ENCODE measurements around the gene SIX3.

Gene SIX3

DNA sequence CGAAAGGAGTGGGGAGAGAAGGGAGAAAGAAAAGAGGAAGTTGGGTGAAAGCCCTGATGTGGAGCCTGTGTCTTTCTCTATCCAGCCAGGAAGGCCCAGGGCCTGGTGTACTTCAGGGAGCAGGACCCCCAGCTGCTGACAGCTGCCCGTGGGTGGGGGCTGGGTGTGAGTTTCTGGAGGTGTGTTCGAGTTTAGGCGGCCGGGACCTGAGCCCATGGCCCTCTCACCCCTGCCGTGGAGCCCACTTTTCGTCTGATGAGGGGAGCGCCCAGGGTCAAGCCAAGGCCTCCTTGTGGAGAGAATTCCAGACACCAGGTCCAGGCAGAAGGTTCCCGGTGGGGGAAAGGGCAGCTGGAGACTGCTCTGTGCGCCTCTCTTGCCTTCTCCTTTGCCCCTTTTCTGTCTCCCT, 2.2 kb downstream of the SIX3 start:
- no peak for DNase-seq (ENCODE audit: low read depth)
- no peak overlapping the region for H3K4me3 ChIP-seq (ENCODE audit: low read length)
- TF ChIP-seq, protein P1, sequence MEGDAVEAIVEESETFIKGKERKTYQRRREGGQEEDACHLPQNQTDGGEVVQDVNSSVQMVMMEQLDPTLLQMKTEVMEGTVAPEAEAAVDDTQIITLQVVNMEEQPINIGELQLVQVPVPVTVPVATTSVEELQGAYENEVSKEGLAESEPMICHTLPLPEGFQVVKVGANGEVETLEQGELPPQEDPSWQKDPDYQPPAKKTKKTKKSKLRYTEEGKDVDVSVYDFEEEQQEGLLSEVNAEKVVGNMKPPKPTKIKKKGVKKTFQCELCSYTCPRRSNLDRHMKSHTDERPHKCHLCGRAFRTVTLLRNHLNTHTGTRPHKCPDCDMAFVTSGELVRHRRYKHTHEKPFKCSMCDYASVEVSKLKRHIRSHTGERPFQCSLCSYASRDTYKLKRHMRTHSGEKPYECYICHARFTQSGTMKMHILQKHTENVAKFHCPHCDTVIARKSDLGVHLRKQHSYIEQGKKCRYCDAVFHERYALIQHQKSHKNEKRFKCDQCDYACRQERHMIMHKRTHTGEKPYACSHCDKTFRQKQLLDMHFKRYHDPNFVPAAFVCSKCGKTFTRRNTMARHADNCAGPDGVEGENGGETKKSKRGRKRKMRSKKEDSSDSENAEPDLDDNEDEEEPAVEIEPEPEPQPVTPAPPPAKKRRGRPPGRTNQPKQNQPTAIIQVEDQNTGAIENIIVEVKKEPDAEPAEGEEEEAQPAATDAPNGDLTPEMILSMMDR (IDR thresholded peaks at IDR 0.05; ENCODE audit: insufficient read depth, low read depth, low read length, missing control alignments) = no peak

GRCh38 chr2:44944102-44944951, 2.8 kb downstream of the SIX3 start:
- TF ChIP-seq, protein P1 (IDR thresholded peaks at IDR 0.05; ENCODE audit: insufficient read depth, low read depth, low read length, missing control alignments) = no peak
- DNase-seq (ENCODE audit: low read depth) = no peak
- H3K4me3 ChIP-seq (ENCODE audit: low read length) = no peak overlapping the region

DNA sequence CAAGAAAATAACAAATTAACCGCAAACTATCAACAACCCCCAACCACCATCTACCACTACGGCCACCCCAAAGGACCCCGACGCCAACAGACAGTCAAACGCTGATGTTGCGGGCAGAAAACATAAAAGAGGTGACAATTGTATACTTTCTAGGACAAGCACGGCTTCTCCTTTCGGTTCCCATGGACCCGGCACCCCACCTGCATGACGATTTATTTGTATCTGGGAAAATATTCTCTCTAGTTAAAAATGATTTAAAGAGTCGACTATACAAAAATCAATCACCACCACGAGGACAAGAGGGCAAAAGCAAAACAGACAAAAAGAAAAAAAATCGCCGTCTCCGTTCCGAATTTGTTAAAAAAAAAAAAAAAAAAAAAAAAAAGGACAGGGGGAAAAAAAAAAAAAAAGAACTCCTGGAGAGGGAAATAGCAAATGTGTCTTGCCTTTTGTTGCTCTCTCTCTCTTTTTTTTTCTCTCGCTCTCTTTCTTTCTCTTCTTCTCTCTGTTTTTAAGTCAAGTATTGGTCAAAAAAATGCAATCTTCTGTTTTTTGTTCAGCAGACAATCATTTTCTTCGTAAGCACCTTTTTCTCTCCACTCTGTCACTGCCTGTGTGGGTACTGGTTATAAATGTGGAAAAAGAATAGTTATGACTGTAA, 3.6 kb downstream of the SIX3 start:
- TF ChIP-seq, protein P1 (IDR thresholded peaks at IDR 0.05; ENCODE audit: insufficient read depth, low read depth, low read length, missing control alignments) = no peak
- no peak overlapping the region for H3K4me3 ChIP-seq (ENCODE audit: low read length)
- DNase-seq (ENCODE audit: low read depth) = no peak

DNA sequence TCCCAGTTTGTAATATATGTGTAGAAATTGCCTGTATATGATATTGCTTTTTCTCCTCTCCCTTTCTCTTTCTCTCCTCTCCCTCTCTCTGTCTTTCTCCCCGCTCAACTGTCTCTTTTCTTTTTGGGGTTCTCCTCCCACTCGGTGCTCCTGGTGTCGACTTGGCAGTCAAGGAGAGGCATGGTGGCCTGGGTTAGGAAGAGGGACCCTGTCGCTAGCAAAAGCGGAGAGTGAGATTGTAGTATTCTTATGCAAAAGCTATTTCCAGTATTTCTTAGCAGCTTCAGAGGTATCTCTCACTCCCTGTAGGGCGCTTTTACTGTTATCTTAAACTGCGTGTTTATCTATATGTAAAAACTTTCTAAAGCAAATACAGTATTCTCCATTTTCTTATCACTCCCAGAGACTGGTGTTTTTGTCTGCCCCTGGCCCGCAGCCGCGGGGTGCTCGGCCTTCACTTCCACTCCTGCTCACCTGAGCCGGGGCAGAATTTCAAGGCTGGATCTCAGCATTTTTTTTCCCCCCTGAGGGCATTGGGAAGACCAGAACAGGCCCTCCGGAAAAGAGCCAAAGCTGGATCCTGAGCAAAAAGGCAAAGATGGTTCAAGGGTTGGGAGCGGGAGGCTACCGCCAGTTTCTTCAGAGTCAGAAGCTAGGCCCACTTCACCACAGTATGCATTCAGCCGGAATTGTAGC, 4.3 kb downstream of the SIX3 start:
- TF ChIP-seq, protein P1 (IDR thresholded peaks at IDR 0.05; ENCODE audit: insufficient read depth, low read depth, low read length, missing control alignments) = no peak
- no peak overlapping the region for H3K4me3 ChIP-seq (ENCODE audit: low read length)
- DNase-seq (ENCODE audit: low read depth) = no peak

GRCh38 chr2:44946372-44947027, 5.0 kb downstream of the SIX3 start:
- H3K4me3 ChIP-seq (ENCODE audit: low read length) = no peak overlapping the region
- DNase-seq (ENCODE audit: low read depth) = no peak
- TF ChIP-seq, protein P1 (IDR thresholded peaks at IDR 0.05; ENCODE audit: insufficient read depth, low read depth, low read length, missing control alignments) = no peak

GRCh38 chr2:44947028-44947375, 5.5 kb downstream of the SIX3 start:
- no peak for DNase-seq (ENCODE audit: low read depth)
- TF ChIP-seq, protein P1 (IDR thresholded peaks at IDR 0.05; ENCODE audit: insufficient read depth, low read depth, low read length, missing control alignments) = no peak
- H3K4me3 ChIP-seq (ENCODE audit: low read length) = no peak overlapping the region

Data from epithelial cell of esophagus (primary cell).